GM21576 (cell line): ENCODE measurements around the gene DDX25.

Source experiments
- ATAC-seq: cut with Tn5 transposase; IDR thresholded peaks from one replicate; pipeline ENCODE4 v1.9.1; 2021; ENCODE audit warnings: mild to moderate bottlenecking, moderate library complexity; ENCODE audit not compliant: unreplicated experiment

Gene DDX25

GRCh38 chr11:125933030-125933813 lies 28.9 kb downstream of the DDX25 start:
- no peak for ATAC-seq

GRCh38 chr11:125934473-125934872 lies 30.2 kb downstream of the DDX25 start:
- ATAC-seq, result no peak

GRCh38 chr11:125935056-125935455 lies 30.7 kb downstream of the DDX25 start:
- no peak for ATAC-seq

DNA sequence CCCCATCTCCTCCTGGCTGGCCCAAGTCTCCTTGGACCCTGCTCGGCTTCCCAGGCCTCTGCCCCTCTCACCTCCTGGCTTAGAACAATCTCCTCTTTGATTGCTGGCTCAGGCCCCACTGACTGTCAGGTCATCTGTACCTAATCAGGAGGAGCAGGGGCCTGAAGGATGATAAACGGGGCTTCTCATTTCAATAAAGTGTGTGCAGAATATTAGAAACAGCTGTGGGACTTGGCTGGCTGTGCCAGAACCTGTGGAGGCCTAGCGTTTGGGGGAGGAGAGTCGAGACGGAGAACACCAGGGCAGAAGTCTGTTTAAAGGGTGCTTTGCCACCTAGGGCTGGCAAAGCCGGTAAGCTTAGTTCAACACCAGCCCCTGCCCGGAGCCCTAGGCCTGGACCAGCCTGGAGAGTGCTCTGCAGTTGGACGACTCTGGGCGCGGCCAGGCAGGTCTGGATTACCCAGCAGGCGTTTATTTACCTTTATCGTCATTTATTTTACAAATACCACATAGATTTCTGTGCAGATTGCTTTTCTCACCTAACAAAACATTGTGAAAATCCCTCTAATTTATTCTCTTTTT lies 31.4 kb downstream of the DDX25 start:
- no peak for ATAC-seq

GRCh38 chr11:125938418-125938817 lies 34.1 kb downstream of the DDX25 start:
- ATAC-seq, result no peak

DNA sequence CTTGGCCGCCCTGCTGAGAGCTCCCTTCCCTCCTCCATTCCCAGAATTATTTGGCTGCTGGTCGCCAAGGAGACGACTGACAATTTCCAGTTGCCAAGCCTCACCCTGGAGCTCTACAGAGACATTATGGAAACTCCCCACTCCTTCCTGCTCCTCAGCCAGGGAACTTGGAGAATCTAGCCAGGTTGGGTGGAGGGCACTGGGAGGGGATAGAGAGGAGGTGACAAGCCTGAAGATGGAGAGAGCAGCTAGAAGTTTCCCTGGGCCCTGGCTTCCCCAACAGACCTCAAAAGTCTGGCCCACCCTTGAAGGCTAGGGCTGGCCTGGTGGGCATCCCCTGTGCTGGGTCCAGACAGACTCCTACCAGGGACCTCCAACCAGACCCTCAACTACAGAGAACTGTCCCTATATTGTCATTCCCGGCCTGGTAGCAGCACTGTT lies 34.8 kb downstream of the DDX25 start:
- no peak for ATAC-seq

DNA sequence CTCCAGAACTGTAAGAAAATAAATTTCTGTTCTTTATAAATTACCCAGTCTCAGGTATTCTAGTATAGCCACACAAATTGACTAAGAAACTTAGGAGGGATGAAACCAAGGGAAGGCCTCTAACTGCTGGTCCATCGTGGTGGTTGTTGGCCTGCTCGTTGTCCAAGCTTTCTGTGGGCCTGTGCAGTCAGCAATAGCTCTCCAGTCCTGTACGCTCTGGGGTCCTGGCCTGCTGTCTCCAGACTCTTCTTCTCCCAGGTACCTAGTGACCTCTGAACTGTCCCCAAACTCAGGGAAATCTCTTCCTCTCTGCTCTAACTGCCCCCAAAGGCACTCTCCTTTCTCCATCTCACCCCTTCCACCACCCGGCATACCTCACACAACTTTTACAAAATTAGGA lies 35.8 kb downstream of the DDX25 start:
- ATAC-seq, result no peak

- no peak for ATAC-seq
Measured at GRCh38 chr11:125941267-125941618, 36.9 kb downstream of the DDX25 start.

- no peak for ATAC-seq
Measured at GRCh38 chr11:125941619-125942611, 37.6 kb downstream of the DDX25 start.

- ATAC-seq, result no peak
Measured at GRCh38 chr11:125942771-125943428, 38.6 kb downstream of the DDX25 start.

GRCh38 chr11:125943661-125944349 lies 39.5 kb downstream of the DDX25 start:
- no peak for ATAC-seq

- no peak for ATAC-seq
Measured at GRCh38 chr11:125944350-125945010, 40.2 kb downstream of the DDX25 start.

DNA sequence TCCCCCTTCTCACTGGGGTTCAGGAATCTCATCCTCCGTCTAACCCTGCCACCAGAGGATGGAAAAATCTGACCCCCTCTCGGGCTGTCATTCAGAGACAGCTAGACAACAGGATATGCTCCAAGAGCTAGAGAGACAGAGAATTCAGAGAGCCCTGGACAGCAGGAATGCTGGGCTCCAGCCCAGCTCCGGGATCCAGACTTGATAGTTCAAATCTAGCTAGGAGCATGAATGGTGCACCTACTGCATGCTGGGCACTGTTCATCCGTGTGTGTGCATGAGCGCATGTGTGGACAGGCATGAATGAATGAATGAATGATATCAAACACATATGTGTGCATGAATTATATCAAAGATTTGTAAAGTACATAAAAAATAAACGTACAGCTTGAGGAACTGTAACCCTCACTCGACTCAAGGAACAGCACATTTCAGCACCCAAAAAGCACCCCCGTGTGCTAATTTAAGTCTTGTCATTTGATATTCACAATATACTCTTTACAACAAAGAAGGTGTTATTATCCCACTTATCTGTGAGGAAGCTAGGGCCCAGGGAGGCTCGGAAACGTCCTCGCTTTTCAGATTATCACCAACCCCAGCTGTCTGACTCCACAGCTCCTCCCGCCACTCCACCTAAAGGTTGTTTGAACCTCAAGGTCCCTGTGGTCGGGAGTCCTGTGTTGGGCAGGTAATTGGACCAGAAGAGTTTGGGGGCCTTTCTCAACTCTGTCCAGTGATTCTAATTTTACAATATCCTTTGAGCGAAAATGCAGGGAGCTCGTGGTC lies 40.9 kb downstream of the DDX25 start:
- no peak for ATAC-seq

DNA sequence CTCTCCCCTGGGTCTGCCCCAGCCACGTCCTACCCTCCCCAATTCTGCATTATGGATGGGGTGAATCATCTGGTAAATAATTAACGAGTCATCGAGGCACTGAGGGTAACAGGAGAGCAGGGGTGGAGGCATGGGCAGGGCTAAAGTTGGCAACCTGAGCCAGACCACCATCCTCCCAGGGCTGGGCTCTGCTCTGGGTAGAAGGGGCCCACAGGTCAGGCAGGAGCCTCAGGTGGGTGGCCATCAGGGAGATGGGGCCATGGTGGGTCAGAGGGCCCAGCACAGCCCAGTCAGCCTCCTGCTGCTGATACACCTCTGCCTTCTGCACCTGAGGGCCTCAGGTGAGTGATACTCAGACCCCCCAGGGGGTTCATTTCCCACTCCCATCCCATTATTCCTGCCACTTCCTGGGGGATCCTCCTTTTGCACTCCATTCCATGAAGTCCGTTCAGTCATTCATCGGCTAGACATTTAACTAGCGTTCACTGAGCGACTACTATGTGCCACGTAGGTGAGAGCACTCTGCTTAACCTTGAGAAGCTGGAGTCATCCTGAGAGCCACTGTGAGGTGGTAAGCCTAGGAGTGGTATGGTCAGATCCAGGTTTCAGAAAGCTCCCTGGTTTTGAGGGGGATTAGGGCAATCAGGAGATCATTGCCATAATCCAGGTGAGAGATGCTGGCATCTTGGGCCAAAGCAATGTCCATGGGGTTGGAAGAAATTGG lies 41.7 kb downstream of the DDX25 start, which contains the start of gene VSIG10L2:
Gene VSIG10L2 (plus strand): TSS at position 248 of the 724 bp plus-strand sequence. CDS start 12 bp downstream, at position 260.
- no peak for ATAC-seq

DNA sequence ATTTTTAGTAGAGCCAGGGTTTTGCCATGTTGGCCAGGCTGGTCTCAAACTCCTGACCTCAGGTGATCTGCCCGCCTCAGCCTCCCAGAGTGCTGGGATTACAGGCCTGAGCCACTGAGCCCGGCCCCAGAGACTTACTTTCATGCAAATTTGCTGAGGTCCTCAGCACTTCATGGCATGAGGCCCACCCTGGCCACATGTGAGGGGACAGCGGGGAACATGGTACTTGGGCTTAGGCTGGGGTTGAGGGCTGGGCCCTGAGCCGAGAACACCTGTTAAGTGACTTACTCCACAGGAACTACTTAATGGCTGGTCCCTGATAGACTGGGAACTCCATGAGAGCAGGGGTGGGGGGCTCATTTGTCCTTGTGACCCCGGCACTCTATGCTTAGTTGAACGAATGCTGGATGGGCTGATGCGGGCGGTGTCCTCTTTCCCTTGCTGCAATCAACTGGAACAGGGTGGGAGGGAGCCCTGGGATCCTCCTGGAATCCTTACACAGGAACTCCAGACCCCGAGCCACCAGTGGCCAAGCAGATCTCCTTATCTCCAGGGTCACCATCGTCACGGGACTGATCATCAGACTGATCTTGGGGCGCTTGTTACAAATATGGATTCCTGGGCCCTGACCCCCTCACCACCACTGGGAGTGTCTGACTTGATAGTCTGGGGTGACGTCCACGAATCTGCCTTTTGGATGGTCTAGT lies 42.6 kb downstream of the DDX25 start:
- no peak for ATAC-seq

GRCh38 chr11:125947419-125948277 lies 43.3 kb downstream of the DDX25 start:
- ATAC-seq, result no peak
